ENCODE measurements around the gene FKTN. TPM values are rescaled to one million over a fixed set of nuclear protein-coding genes. Genes with fewer than 3 reads are reported as not detected.

Gene FKTN
- total RNA-seq, 1 experiment from 2014 or later = 10.8 TPM

- no peak overlapping the region for H3K27ac Mint-ChIP-seq
- peaks cover 5% of the 10 kb centered on the region for H3K4me1 Mint-ChIP-seq
- ChIA-PET CTCF (no interaction called here), POLR2A (no interaction called here)
- ATAC-seq (no peak), DNase-seq (ENCODE audit: low spot score) (no peak)
- H3K36me3 Mint-ChIP-seq = no peaks in the 10 kb centered on the region
- no peak for TF ChIP-seq ETV6 (CRISPR knock-in tag; IDR thresholded peaks at IDR 0.05)
- peak; percentile 21; the same call in 1 of the 2 replicates for TF ChIP-seq ZNF121 (CRISPR knock-in tag; IDR thresholded peaks at IDR 0.05)
- no peaks in the 10 kb centered on the region for H3K9me3 Mint-ChIP-seq
- H3K4me3 Mint-ChIP-seq = no peak overlapping the region
- peaks cover 6% of the 10 kb centered on the region for H3K27me3 Mint-ChIP-seq (ENCODE audit: low read depth)
Measured at GRCh38 chr9:105686936-105687335, 129.0 kb downstream of the FKTN start.

Other genes starting within 250 kb of the FKTN start
- 4.5 to 5.3 TPM (median 4.6 TPM) in 3 replicates for gene FSD1L, start 110.1 kb upstream of the FKTN start, total RNA-seq (2021)
- gene TAL2, start 104.3 kb downstream of the FKTN start, total RNA-seq (2021) = 0.41 TPM in 1 of 3 replicates, not detected in the others
- 15.7 to 17.9 TPM (median 17.6 TPM) in 3 replicates for gene TMEM38B, start 136.4 kb downstream of the FKTN start, total RNA-seq (2021)

All from WTC11 (cell line).